ENCODE measurements around the gene MYOM1.

- TF ChIP-seq CTCF (IDR thresholded peaks at IDR 0.05; ENCODE audit: extremely low read depth in 1 of 2, insufficient read depth in 1 of 2, low read depth in 1 of 2, low read length in 2 of 2): no peak
- no peak for TF ChIP-seq POLR2A (IDR thresholded peaks at IDR 0.05; ENCODE audit: low read depth, low read length)
- TF ChIP-seq MAX (IDR thresholded peaks at IDR 0.05; ENCODE audit: insufficient read depth, insufficient read length): no peak
- no peak for TF ChIP-seq EZH2 (IDR thresholded peaks at IDR 0.05; ENCODE audit: borderline replicate concordance, low read depth, low read length, severe bottlenecking)
- no peak for TF ChIP-seq FOS (IDR thresholded peaks at IDR 0.05; ENCODE audit: borderline replicate concordance, insufficient read depth, low read length)
- TF ChIP-seq MYC (IDR thresholded peaks at IDR 0.05; ENCODE audit: low read depth, low read length): no peak
- no peak for TF ChIP-seq POLR2AphosphoS5 (IDR thresholded peaks at IDR 0.05; ENCODE audit: insufficient read depth, low read depth, low read length)
These were observed 81.3 kb downstream of the MYOM1 start for GRCh38 chr18:3138274-3138975.
